ENCODE measurements around the gene FGD2.
A peak's percentile ranks its signal among the peaks of the same experiment; 100 is the strongest.

Gene FGD2

GRCh38 chr6:36980876-36981619 lies 24.4 kb upstream of the FGD2 start:
- DNase-seq (ENCODE audit: low read depth), result no peak
- no peak overlapping the region for H3K4me3 ChIP-seq (ENCODE audit: low read depth, low read length)
- peak; percentile 1 for TF ChIP-seq CTCF (IDR thresholded peaks at IDR 0.05; ENCODE audit: insufficient read depth, low read depth, low read length, missing control alignments)

- no peak overlapping the region for H3K4me3 ChIP-seq (ENCODE audit: low read depth, low read length)
- DNase-seq (ENCODE audit: low read depth), result no peak
These were observed 21.9 kb upstream of the FGD2 start for GRCh38 chr6:36983538-36983937.

GRCh38 chr6:36984581-36985416 lies 20.7 kb upstream of the FGD2 start:
- no peak for TF ChIP-seq CTCF (IDR thresholded peaks at IDR 0.05; ENCODE audit: insufficient read depth, low read depth, low read length, missing control alignments)
- DNase-seq (ENCODE audit: low read depth), result peak; percentile 65
- H3K4me3 ChIP-seq (ENCODE audit: low read depth, low read length), result peak overlapping the region; percentile 98

More at GRCh38 chr6:36983538-36983937, 21.9 kb upstream of the FGD2 start:
- TF ChIP-seq CTCF (IDR thresholded peaks at IDR 0.05; ENCODE audit: insufficient read depth, low read depth, low read length, missing control alignments), result no peak

- TF ChIP-seq CTCF (IDR thresholded peaks at IDR 0.05; ENCODE audit: insufficient read depth, low read depth, low read length, missing control alignments), result no peak
- no peak for DNase-seq (ENCODE audit: low read depth)
These were observed 20.0 kb upstream of the FGD2 start for GRCh38 chr6:36985417-36985807.

GRCh38 chr6:36985808-36986703 lies 19.4 kb upstream of the FGD2 start, which contains the start of gene MTCH1:
TSS of gene MTCH1 (minus strand) at chr6:36986196. CDS start at chr6:36986173, 23 bp downstream.
- peak within 1 kb of the TSS; percentile 98 for H3K4me3 ChIP-seq (ENCODE audit: low read depth, low read length)

More at GRCh38 chr6:36985417-36985807, 20.0 kb upstream of the FGD2 start:
- H3K4me3 ChIP-seq (ENCODE audit: low read depth, low read length), result peak overlapping the region; percentile 98

More at GRCh38 chr6:36985808-36986703, 19.4 kb upstream of the FGD2 start, which contains the start of gene MTCH1:
- DNase-seq (ENCODE audit: low read depth), result peak; percentile 95
- no peak for TF ChIP-seq CTCF (IDR thresholded peaks at IDR 0.05; ENCODE audit: insufficient read depth, low read depth, low read length, missing control alignments)

Data from GM12865 (cell line).